OCI-LY1 (cell line): ENCODE results near the gene ASNSD1.
"Not testable (repeated sequence)": the region's sequence is repeated elsewhere in the genome, so short reads cannot be mapped to it uniquely, and the experiment has no call there.

Experiments
- CTCF ChIP-seq: fragments of 200-600 bp; sonication (generic), shearing (Covaris generic); IDR thresholded peaks from 2 replicates; pipeline ENCODE4 v1.5.1; 2017; ENCODE audit warnings: mild to moderate bottlenecking, antibody characterized with exemption, low read length, moderate library complexity, mixed read lengths
- EZH2 ChIP-seq: fragments of 200-600 bp; sonication (generic), shearing (Covaris generic); IDR thresholded peaks from 2 replicates; pipeline ENCODE4 v1.8.0; 2017; ENCODE audit warnings: borderline replicate concordance, mixed run types, mild to moderate bottlenecking, antibody characterized with exemption, low read length, moderate library complexity, mixed read lengths

DNA sequence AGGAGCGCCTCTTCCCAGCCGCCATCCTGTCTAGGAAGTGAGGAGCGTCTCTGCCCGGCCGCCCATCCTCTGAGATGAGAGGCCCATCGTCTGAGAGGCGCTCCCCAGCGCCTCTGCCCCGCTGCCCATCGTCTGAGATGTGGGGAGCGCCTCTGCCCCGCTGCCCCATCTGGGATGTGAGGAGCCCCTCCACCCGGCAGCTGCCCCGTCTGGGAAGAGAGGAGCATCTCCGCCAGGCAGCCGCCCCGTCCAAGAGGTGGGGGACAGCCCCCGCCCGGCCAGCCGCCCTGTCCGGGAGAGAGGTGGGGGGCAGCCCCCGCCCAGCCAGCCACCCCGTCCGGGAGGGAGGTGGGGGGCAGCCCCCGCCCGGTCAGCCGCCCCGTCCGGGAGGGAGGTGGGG, 7.8 kb upstream of the ASNSD1 start:
- TF ChIP-seq EZH2, CTCF: not testable (repeated sequence)
